NCI-H1105 (cell line): ENCODE measurements around the gene YPEL2.

Experiments
- DNase-seq: peaks from one replicate; lab custom pipeline; 2025; lab: John Stamatoyannopoulos, UW

YPEL2 gene

GRCh38 chr17:59357219-59357697 lies 25.8 kb downstream of the YPEL2 start:
- no peak for DNase-seq

GRCh38 chr17:59357929-59358328 lies 26.5 kb downstream of the YPEL2 start:
- no peak for DNase-seq

GRCh38 chr17:59361386-59361785 lies 29.9 kb downstream of the YPEL2 start:
- no peak for DNase-seq

- no peak for DNase-seq
Observed at GRCh38 chr17:59361916-59362810, 30.7 kb downstream of the YPEL2 start.

GRCh38 chr17:59362811-59363205 lies 31.4 kb downstream of the YPEL2 start:
- no peak for DNase-seq

GRCh38 chr17:59365383-59365981 lies 34.0 kb downstream of the YPEL2 start:
- peak; percentile 43 for DNase-seq

- DNase-seq = no peak
Observed at GRCh38 chr17:59366040-59366757, 34.7 kb downstream of the YPEL2 start.

- DNase-seq = peak; percentile 31
Observed at GRCh38 chr17:59366773-59367656, 35.6 kb downstream of the YPEL2 start.

- no peak for DNase-seq
Observed at GRCh38 chr17:59367657-59368045, 36.2 kb downstream of the YPEL2 start.

- DNase-seq = no peak
Observed at GRCh38 chr17:59368218-59368857, 36.9 kb downstream of the YPEL2 start.

GRCh38 chr17:59369031-59369975 lies 37.8 kb downstream of the YPEL2 start:
- DNase-seq = no peak

GRCh38 chr17:59370593-59371299 lies 39.3 kb downstream of the YPEL2 start:
- no peak for DNase-seq

- no peak for DNase-seq
Observed at GRCh38 chr17:59371416-59372100, 40.1 kb downstream of the YPEL2 start.

GRCh38 chr17:59372138-59372751 lies 40.8 kb downstream of the YPEL2 start:
- no peak for DNase-seq

GRCh38 chr17:59373882-59374495 lies 42.5 kb downstream of the YPEL2 start:
- DNase-seq = no peak

- DNase-seq = no peak
Observed at GRCh38 chr17:59374612-59375011, 43.2 kb downstream of the YPEL2 start.

- no peak for DNase-seq
Observed at GRCh38 chr17:59375857-59376256, 44.4 kb downstream of the YPEL2 start.

GRCh38 chr17:59376506-59376905 lies 45.1 kb downstream of the YPEL2 start:
- no peak for DNase-seq
